ENCODE measurements around the gene AMN.

AMN gene

GRCh38 chr14:102898298-102898697, 24.2 kb upstream of the AMN start:
- H3K27ac ChIP-seq, result no peak overlapping the region
- H3K4me3 ChIP-seq, result no peak overlapping the region

GRCh38 chr14:102898776-102899515, 23.5 kb upstream of the AMN start:
- no peak overlapping the region for H3K4me3 ChIP-seq
- H3K27ac ChIP-seq, result no peak overlapping the region

DNA sequence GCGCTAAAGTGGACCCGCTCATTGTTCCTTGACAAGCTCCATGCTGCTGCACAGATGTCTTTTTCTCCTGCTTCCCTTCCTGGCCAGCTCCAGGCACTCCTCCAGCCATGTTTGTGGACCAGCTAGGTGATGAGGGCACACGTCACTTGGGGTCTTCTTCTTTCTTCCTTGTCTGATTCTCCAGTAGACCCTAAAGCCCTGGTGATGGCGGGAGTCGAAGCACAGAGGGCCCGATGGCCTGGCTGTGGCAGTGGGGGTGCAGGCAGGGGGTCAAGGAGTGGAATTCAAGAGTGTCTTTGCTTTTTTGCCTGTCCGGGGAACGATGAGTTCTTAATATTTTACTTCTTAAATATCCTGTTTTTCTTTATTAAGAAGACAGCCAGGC, 23.0 kb upstream of the AMN start:
- H3K27ac ChIP-seq, result no peak overlapping the region
- no peak overlapping the region for H3K4me3 ChIP-seq

- Histone ChIP-seq H3K27ac (no peak overlapping the region), H3K4me3 (no peak overlapping the region)
Observed at GRCh38 chr14:102900631-102901571, 21.6 kb upstream of the AMN start.

- Histone ChIP-seq H3K27ac (no peak overlapping the region), H3K4me3 (no peak overlapping the region)
Observed at GRCh38 chr14:102901633-102902032, 20.8 kb upstream of the AMN start.

DNA sequence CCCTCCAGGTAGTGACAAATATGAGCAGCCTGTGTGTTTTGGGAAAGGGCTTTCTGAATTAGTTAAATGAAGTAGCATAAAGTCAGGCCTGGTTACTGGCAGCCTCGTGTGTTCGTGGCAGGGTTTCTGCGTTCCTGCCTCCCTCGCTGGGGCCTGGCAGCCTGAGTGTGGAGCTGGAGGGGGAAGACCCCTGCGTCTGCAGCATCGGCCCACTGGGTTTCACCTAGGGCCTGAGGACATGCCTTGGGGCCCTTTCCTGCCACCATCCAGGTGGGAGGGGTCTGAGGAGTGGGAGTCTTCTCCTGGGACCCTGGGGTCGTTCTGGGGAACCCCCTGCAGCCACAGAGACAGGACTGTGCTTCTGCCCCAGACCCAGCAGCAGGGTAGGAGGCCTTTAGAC, 20.4 kb upstream of the AMN start:
- Histone ChIP-seq H3K27ac (peak overlapping the region in 3 of 21 experiments; percentile 33 to 47 (median 35)), H3K4me3 (no peak overlapping the region)

- Histone ChIP-seq H3K4me3 (no peak overlapping the region), H3K27ac (peak overlapping the region in 3 of 21 experiments; percentile 33 to 47 (median 35))
Observed at GRCh38 chr14:102902523-102903247, 19.8 kb upstream of the AMN start.

- Histone ChIP-seq H3K4me3 (no peak overlapping the region), H3K27ac (no peak overlapping the region)
Observed at GRCh38 chr14:102903248-102903888, 19.1 kb upstream of the AMN start.

- H3K27ac ChIP-seq, result no peak overlapping the region
- H3K4me3 ChIP-seq, result no peak overlapping the region
Observed at GRCh38 chr14:102903889-102904512, 18.5 kb upstream of the AMN start.

DNA sequence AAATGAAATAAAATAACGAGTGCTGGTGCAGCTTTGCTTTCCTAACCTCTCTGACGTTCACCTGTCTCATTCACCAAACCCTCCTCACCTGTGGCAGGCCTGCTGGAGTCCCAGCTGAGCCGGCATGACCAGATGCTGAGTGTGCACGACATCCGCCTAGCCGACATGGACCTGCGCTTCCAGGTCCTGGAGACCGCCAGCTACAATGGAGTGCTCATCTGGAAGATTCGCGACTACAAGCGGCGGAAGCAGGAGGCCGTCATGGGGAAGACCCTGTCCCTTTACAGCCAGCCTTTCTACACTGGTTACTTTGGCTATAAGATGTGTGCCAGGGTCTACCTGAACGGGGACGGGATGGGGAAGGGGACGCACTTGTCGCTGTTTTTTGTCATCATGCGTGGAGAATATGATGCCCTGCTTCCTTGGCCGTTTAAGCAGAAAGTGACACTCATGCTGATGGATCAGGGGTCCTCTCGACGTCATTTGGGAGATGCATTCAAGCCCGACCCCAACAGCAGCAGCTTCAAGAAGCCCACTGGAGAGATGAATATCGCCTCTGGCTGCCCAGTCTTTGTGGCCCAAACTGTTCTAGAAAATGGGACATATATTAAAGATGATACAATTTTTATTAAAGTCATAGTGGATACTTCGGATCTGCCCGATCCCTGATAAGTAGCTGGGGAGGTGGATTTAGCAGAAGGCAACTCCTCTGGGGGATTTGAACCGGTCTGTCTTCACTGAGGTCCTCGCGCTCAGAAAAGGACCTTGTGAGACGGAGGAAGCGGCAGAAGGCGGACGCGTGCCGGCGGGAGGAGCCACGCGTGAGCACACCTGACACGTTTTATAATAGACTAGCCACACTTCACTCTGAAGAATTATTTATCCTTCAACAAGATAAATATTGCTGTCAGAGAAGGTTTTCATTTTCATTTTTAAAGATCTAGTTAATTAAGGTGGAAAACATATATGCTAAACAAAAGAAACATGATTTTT, 17.1 kb upstream of the AMN start:
- Histone ChIP-seq H3K4me3 (no peak overlapping the region), H3K27ac (no peak overlapping the region)

DNA sequence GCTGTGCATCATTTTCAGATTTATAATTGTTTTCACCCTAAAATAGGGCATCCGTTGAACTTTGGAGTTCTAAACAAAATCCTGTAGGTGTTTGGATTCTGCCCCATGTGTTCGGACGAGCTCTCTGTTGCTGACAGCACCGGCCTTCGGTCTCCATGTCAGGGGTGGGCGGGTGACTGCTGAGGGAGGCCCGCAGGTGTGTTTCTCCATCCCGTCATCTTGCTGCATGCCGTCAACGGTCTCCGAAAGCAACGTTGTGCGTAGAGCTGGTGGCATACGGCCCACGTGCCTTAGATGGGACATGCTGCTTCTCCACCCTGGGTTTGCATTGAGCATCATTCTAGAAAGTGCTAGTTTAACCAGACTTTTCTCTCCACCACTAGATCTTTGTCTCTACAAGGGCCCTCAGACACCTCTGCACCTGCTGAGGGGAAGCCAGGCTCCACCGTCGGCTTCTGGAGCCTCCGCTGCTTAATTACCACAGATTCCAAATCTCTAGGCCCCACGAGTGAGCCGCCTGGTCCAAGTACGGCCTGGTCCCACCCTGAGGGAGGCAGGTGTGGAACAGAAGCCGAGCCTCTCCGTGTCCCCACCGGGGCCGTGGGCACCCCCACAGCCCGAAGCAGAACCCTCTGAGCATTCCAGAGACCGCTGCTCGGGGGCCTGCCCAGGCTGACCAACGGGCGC, 15.7 kb upstream of the AMN start:
- no peak overlapping the region for H3K27ac ChIP-seq

DNA sequence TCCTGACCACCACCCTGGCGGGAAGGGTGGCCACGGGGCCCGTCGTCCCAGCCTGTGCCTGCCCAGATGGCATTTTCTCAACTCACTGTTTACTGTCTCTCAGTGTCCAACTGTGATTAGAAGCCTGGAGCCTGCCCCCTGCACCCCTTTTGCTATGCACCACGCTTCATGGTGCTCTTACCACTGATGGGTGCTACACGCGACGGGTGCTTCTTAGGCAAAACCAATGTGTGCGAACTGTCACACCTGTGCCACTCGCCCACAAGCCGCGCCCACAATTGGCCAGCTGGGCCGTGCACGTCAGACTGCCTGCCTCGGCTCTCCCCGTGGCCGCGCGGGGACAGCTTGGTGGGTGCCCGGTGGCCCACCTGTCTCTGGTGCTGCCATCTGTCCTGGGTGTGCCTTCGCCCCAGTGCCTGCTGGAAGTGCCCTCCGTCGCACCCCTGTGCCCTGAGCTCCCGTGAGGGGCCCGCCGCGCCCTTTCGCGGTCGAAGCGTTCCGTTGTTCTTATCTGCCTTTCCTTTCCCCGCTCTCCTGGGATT, 15.1 kb upstream of the AMN start:
- no peak overlapping the region for H3K4me3 ChIP-seq

More for the DNA sequence above, 15.7 kb upstream of the AMN start:
- H3K4me3 ChIP-seq, result no peak overlapping the region

GRCh38 chr14:102907980-102908730, 14.3 kb upstream of the AMN start:
- no peak overlapping the region for H3K4me3 ChIP-seq
- no peak overlapping the region for H3K27ac ChIP-seq

More for the DNA sequence above, 15.1 kb upstream of the AMN start:
- H3K27ac ChIP-seq, result no peak overlapping the region

DNA sequence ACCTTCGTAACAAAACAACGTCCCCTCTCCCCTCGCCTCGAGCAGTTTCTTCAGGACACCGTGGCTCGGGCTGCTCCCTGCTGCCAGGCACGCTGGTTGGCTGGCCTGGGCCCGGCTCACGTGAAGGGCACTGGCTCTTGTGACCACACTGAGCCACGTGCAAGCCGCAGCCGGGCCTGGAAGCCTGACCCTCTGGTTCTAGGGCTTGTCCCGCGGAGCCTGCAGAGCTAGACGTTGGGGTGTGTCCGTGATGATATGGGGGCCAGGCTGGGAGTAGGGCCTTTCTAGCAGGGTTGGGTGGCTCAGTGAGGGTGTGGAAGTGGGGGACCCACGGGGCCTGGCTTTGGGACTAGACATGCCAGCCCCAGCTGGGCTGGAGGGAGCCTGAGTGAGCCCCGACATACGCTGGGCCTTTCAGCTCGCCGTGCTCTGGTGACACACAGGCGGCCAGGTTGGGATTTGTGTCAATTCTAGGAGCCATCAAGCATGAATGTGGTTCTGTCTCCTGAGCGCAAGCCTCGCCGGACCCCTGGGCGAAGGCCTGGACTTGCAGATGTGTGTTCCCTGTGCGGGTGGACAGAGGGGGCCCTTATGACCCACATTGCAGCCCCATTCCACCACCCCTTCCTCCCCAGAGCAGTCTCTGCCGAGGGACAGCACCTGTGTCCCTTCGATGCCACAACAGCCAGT, 13.6 kb upstream of the AMN start:
- H3K27ac ChIP-seq, result no peak overlapping the region

DNA sequence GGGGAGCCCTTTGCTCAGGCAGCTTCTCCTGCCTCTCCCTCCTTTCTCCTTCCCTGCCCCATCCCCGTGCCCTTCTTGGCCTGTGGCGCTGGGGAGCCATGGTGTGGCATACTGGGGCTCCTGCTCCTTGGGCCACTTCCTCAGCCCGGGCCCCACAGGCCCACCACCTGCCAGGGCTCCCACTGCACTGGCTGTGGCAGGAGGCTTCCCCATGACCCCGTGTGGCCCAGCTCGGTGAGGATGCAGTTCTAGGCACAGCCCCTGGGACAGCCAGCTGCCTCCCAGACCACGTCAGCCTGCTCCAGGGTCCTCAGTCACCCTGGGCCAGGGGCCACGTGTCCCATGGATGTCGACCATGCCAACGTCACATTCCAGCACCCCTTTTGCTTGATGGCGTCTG, 13.0 kb upstream of the AMN start:
- H3K27ac ChIP-seq, result no peak overlapping the region
- no peak overlapping the region for H3K4me3 ChIP-seq

More for the DNA sequence above, 13.6 kb upstream of the AMN start:
- no peak overlapping the region for H3K4me3 ChIP-seq

- H3K4me3 ChIP-seq, result no peak overlapping the region
- no peak overlapping the region for H3K27ac ChIP-seq
Observed at GRCh38 chr14:102909911-102910310, 12.6 kb upstream of the AMN start.
